Epithelial cell of esophagus (primary cell): ENCODE results near the gene ITFG1.
"Not testable (repeated sequence)": the region's sequence is repeated elsewhere in the genome, so short reads cannot be mapped to it uniquely, and the experiment has no call there.

Experiments
- DNase-seq: peaks from one replicate; pipeline ENCODE4 v3.0.0; 2010; ENCODE audit warnings: low read depth
- H3K4me3 ChIP-seq: 2 replicates; pipeline ENCODE4 v1.5.1; 2011; ENCODE audit warnings: mild to moderate bottlenecking, low read length, control low read depth
- CTCF ChIP-seq: IDR thresholded peaks from 2 replicates; pipeline ENCODE4 v1.5.1; 2011; ENCODE audit warnings: low read depth, mild to moderate bottlenecking, low read length, control low read depth, inconsistent platforms; ENCODE audit not compliant: insufficient read depth; ENCODE audit errors: missing control alignments

ITFG1 gene

GRCh38 chr16:47473792-47474191, 12.9 kb upstream of the ITFG1 start:
- no peak for TF ChIP-seq CTCF
- no peak overlapping the region for H3K4me3 ChIP-seq
- no peak for DNase-seq

- not testable (repeated sequence) for DNase-seq, H3K4me3 ChIP-seq
Observed at GRCh38 chr16:47473004-47473403, 12.1 kb upstream of the ITFG1 start.

- TF ChIP-seq CTCF: no peak
- no peak for DNase-seq
- H3K4me3 ChIP-seq: no peak overlapping the region
Observed at GRCh38 chr16:47470810-47471209, 9.9 kb upstream of the ITFG1 start.

GRCh38 chr16:47470211-47470610, 9.3 kb upstream of the ITFG1 start:
- no peak for TF ChIP-seq CTCF
- H3K4me3 ChIP-seq: no peak overlapping the region
- DNase-seq: no peak

- no peak overlapping the region for H3K4me3 ChIP-seq
- TF ChIP-seq CTCF: no peak
- DNase-seq: no peak
Observed at GRCh38 chr16:47469227-47469626, 8.4 kb upstream of the ITFG1 start.

GRCh38 chr16:47468070-47468689, 7.3 kb upstream of the ITFG1 start:
- not testable (repeated sequence) for H3K4me3 ChIP-seq
- peak; percentile 42 for DNase-seq

GRCh38 chr16:47467501-47467900, 6.6 kb upstream of the ITFG1 start:
- TF ChIP-seq CTCF: no peak
- DNase-seq: peak; percentile 29
- no peak overlapping the region for H3K4me3 ChIP-seq

- no peak for DNase-seq
- no peak overlapping the region for H3K4me3 ChIP-seq
- TF ChIP-seq CTCF: no peak
Observed at GRCh38 chr16:47465919-47466630, 5.2 kb upstream of the ITFG1 start.
